ENCODE results near the gene METAP1.

- no peak for TF ChIP-seq CTCF (IDR thresholded peaks at IDR 0.05; ENCODE audit: borderline replicate concordance, extremely low read depth, low read length, poor library complexity, severe bottlenecking)
- no peak for TF ChIP-seq EZH2 (IDR thresholded peaks at IDR 0.05; ENCODE audit: borderline replicate concordance, low read depth, low read length, severe bottlenecking)
Observed at GRCh38 chr4:98946359-98946758, 49.2 kb upstream of the METAP1 start.
